Measurements from ENCODE around the gene ZNF575. TPM values are rescaled to one million over a fixed set of nuclear protein-coding genes. Genes with fewer than 3 reads are reported as not detected.

The ZNF575 gene
- total and polyA plus RNA-seq, 10 of the 15 experiments (the other 5 are each of a cell fraction or from before 2014, with no cell fraction given), result 0.18 to 2.8 (median 0.75) TPM

DNA sequence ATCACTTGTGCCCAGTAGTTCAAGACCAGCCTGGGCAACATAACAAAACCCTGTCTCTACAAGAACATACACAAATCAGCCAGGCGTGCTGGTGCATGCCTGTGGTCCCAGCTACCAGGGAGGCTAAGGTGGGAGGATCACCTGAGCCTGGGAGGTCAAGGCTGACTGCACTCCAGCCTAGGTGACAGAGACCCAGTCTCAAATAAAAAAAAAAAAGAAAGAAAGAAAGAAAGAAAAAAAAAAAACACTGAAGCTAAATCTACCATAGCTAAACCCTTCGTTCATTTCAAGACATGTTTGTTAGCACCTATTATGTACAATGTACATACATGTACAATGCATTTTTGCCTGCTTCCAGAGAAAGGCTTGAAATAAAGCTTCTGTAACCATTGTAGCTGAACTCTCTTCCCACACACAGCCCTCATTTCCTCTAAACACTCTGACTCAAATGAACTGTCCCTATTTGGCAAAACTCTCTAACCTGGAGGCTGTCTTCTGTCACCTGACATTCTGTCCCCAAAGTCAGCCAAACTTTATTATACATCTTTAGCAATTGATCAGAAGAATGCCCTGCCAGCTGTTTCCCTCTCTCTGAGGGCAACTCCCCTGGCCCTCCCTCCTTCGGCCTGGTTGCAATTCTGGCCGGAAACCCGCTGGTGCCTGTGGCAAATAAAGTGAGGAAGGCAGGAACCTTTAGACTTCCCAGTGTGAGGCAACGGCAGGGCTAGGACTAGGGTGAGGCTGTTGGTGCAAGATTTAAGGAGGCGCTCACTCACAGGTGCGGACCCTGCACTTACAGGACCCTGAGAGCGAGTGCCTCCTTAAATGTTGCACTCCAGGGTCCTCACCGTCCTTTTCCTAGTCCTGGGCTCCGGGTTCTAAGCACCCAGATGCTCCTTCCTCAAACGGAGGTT is 7.8 kb upstream of the ZNF575 start (continued):
- TF ChIP-seq, protein P1, sequence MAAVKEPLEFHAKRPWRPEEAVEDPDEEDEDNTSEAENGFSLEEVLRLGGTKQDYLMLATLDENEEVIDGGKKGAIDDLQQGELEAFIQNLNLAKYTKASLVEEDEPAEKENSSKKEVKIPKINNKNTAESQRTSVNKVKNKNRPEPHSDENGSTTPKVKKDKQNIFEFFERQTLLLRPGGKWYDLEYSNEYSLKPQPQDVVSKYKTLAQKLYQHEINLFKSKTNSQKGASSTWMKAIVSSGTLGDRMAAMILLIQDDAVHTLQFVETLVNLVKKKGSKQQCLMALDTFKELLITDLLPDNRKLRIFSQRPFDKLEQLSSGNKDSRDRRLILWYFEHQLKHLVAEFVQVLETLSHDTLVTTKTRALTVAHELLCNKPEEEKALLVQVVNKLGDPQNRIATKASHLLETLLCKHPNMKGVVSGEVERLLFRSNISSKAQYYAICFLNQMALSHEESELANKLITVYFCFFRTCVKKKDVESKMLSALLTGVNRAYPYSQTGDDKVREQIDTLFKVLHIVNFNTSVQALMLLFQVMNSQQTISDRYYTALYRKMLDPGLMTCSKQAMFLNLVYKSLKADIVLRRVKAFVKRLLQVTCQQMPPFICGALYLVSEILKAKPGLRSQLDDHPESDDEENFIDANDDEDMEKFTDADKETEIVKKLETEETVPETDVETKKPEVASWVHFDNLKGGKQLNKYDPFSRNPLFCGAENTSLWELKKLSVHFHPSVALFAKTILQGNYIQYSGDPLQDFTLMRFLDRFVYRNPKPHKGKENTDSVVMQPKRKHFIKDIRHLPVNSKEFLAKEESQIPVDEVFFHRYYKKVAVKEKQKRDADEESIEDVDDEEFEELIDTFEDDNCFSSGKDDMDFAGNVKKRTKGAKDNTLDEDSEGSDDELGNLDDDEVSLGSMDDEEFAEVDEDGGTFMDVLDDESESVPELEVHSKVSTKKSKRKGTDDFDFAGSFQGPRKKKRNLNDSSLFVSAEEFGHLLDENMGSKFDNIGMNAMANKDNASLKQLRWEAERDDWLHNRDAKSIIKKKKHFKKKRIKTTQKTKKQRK (IDR thresholded peaks at IDR 0.05; ENCODE audit: low read depth, low read length), result no peak
- TF ChIP-seq TCF12 (IDR thresholded peaks at IDR 0.05; ENCODE audit: low read depth, low read length) (no peak), MYB (IDR thresholded peaks at IDR 0.05; ENCODE audit: borderline replicate concordance, low read depth, low read length) (no peak)
- TF ChIP-seq, protein P2, sequence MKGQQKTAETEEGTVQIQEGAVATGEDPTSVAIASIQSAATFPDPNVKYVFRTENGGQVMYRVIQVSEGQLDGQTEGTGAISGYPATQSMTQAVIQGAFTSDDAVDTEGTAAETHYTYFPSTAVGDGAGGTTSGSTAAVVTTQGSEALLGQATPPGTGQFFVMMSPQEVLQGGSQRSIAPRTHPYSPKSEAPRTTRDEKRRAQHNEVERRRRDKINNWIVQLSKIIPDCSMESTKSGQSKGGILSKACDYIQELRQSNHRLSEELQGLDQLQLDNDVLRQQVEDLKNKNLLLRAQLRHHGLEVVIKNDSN (IDR thresholded peaks at IDR 0.05; ENCODE audit: borderline replicate concordance, extremely low read length, insufficient read depth, low read depth, low read length), result no peak

All from GM12878 (cell line).